Activated CD8-positive, alpha-beta T cell treated with anti-CD3 and anti-CD28 coated beads, Interleukin-2, amount 10 ng/mL, durations not matched to agents 7 days and 5 days (primary cell): ENCODE results near the gene EBI3. TPM values are rescaled to one million over a fixed set of nuclear protein-coding genes. Genes with fewer than 3 reads are reported as not detected.
"Not testable (repeated sequence)": the region's sequence is repeated elsewhere in the genome, so short reads cannot be mapped to it uniquely, and the experiment has no call there.

Experiments used
- ATAC-seq: fragments of 150-1000 bp; cut with Tn5 transposase; one replicate; pipeline ENCODE4 v1.10.0; 2021; ENCODE audit warnings: moderate library complexity
- CTCF ChIA-PET: fragments of 350-600 bp; sonication (Branson Sonifier 250); formaldehyde crosslinking; loops from one replicate; lab custom pipeline; 2021; ENCODE audit warnings: antibody characterized with exemption; lab: Charles Lee
- POLR2A ChIA-PET: fragments of 350-600 bp; sonication (Branson Sonifier 250); formaldehyde crosslinking; loops from one replicate; lab custom pipeline; 2021; ENCODE audit warnings: antibody characterized with exemption; lab: Charles Lee
- DNase-seq: peaks from one replicate; pipeline ENCODE4 v3.0.0-alpha.2; 2020
- H3K27ac Mint-ChIP-seq: one replicate; pipeline ENCODE4 v1.8.0; 2021; ENCODE audit warnings: mild to moderate bottlenecking, mixed read lengths
- H3K27me3 Mint-ChIP-seq: one replicate; pipeline ENCODE4 v1.8.0; 2021; ENCODE audit warnings: low read depth, mixed read lengths
- H3K36me3 Mint-ChIP-seq: one replicate; pipeline ENCODE4 v1.8.0; 2021; ENCODE audit warnings: low read depth, mixed read lengths
- H3K4me1 Mint-ChIP-seq: one replicate; pipeline ENCODE4 v1.8.0; 2021; ENCODE audit warnings: low read depth, mixed read lengths
- H3K4me3 Mint-ChIP-seq: one replicate; pipeline ENCODE4 v1.8.0; 2021; ENCODE audit warnings: mild to moderate bottlenecking, mixed read lengths
- H3K9me3 Mint-ChIP-seq: one replicate; pipeline ENCODE4 v1.8.0; 2022; ENCODE audit warnings: mixed read lengths; ENCODE audit not compliant: insufficient read depth
- total RNA-seq, 2 experiments: library from RNA; stranded (reverse); gene quantifications; one replicate each; pipeline ENCODE4 v1.2.3, GENCODE V29; 2021

EBI3 gene
- total RNA-seq, 2 experiments from 2014 or later = not detected

GRCh38 chr19:4284176-4284958 lies 55.0 kb downstream of the EBI3 start:
- no peaks in the 10 kb centered on the region for H3K9me3 Mint-ChIP-seq
- no peak overlapping the region for H3K27ac Mint-ChIP-seq
- POLR2A ChIA-PET = no interaction called here
- H3K36me3 Mint-ChIP-seq = no peaks in the 10 kb centered on the region
- H3K4me3 Mint-ChIP-seq = no peak overlapping the region
- CTCF ChIA-PET = interaction anchor here (1.0 kb wide), 1 partner anchor 16 kb away, joined by 4 read pairs; no protein-coding TSS in a partner anchor
- ATAC-seq (no peak), DNase-seq (no peak)
- H3K4me1 Mint-ChIP-seq = peaks cover 3% of the 10 kb centered on the region
- peaks cover 19% of the 10 kb centered on the region for H3K27me3 Mint-ChIP-seq

GRCh38 chr19:4284974-4285373 lies 55.7 kb downstream of the EBI3 start:
- no peaks in the 10 kb centered on the region for H3K4me1 Mint-ChIP-seq
- ATAC-seq = no peak
- H3K9me3 Mint-ChIP-seq = no peaks in the 10 kb centered on the region
- no peaks in the 10 kb centered on the region for H3K36me3 Mint-ChIP-seq
- peaks cover 15% of the 10 kb centered on the region for H3K27me3 Mint-ChIP-seq
- H3K27ac Mint-ChIP-seq = no peak overlapping the region
- ChIA-PET CTCF (no interaction called here), POLR2A (no interaction called here)
- DNase-seq = no peak
- no peak overlapping the region for H3K4me3 Mint-ChIP-seq

- H3K36me3 Mint-ChIP-seq, DNase-seq, ATAC-seq, H3K27me3 Mint-ChIP-seq, H3K9me3 Mint-ChIP-seq, H3K4me3 Mint-ChIP-seq, H3K4me1 Mint-ChIP-seq, POLR2A ChIA-PET, H3K27ac Mint-ChIP-seq, CTCF ChIA-PET: not testable (repeated sequence)
Measured at GRCh38 chr19:4286141-4286540, 56.8 kb downstream of the EBI3 start.

Other genes with a start within 250 kb of the EBI3 start
- 1,000 to 10,000 TPM; 1,524 to 1,558 TPM for gene EEF2, start 244.1 kb upstream of the EBI3 start, total RNA-seq
- 10 to 100 TPM; 34.2 to 35.6 TPM for gene PIAS4, start 221.8 kb upstream of the EBI3 start, total RNA-seq
- 10 to 100 TPM; 59.1 to 63.1 TPM for gene ZBTB7A, start 162.6 kb upstream of the EBI3 start, total RNA-seq
- 100 to 1,000 TPM; 218 to 234 TPM for gene MAP2K2, start 105.4 kb upstream of the EBI3 start, total RNA-seq
- gene CREB3L3, start 75.9 kb upstream of the EBI3 start, total RNA-seq = under 1 TPM; 0.16 to 0.18 TPM
- gene SIRT6, start 47.0 kb upstream of the EBI3 start, total RNA-seq = 10 to 100 TPM; 30.8 to 40.4 TPM
- under 1 TPM; 0.68 to 0.73 TPM for gene ANKRD24, start 46.8 kb upstream of the EBI3 start, total RNA-seq
- gene YJU2, start 17.6 kb downstream of the EBI3 start, total RNA-seq = 10 to 100 TPM; 24.8 to 26.1 TPM
- gene SHD, start 49.7 kb downstream of the EBI3 start, total RNA-seq = not detected
- gene TMIGD2, start 72.9 kb downstream of the EBI3 start, total RNA-seq = 10 to 100 TPM; 35.9 to 39.5 TPM
- 10 to 100 TPM; 26.7 to 27.7 TPM for gene FSD1, start 75.1 kb downstream of the EBI3 start, total RNA-seq
- gene STAP2, start 109.3 kb downstream of the EBI3 start, total RNA-seq = 10 to 100 TPM; 14.3 to 16.5 TPM
- 10 to 100 TPM; 26.0 to 27.6 TPM for gene MPND, start 114.0 kb downstream of the EBI3 start, total RNA-seq
- gene SH3GL1, start 171.0 kb downstream of the EBI3 start, total RNA-seq = 10 to 100 TPM; 65.1 to 67.9 TPM
- gene CHAF1A, start 173.1 kb downstream of the EBI3 start, total RNA-seq = 100 to 1,000 TPM in 1 of 2 experiments, 10 to 100 TPM in 1; 95.3 to 104 TPM
- 10 to 100 TPM; 34.1 to 36.6 TPM for gene UBXN6, start 228.3 kb downstream of the EBI3 start, total RNA-seq
- 10 to 100 TPM; 53.9 to 57.6 TPM for gene HDGFL2, start 242.8 kb downstream of the EBI3 start, total RNA-seq